ENCODE measurements around the gene NDFIP1. TPM values are rescaled to one million over a fixed set of nuclear protein-coding genes. Genes with fewer than 3 reads are reported as not detected.

Gene NDFIP1
- total RNA-seq, 6 donors from 2014 or later, result 66.9 to 212 (median 108) TPM

DNA sequence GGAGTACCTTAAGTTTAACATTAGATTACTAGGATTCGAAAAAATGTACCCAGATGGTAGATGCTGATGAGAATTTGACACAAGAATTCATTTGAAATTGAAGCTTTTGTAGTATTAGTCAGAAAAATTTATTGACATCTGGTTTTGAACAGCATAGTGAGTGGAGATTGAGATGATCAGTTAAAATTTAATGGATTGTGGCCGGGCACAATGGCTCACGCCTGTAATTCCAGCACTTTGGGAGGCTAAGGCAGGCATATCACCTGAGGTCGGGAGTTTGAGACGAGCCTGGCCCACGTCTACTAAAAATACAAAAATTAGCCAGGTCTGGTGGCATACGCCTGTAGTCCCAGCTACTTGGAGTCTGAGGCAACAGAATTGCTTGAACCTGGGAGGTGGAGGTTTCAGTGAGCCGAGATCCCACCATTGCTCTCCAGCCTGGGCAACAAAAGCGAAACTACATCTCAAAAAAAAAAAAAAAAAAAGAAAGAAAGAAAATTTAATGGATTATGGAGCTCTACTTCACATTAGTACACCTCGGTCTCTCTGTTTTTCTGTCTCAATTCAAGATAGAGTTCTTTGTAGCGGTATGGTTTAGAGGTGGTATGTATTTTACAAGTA is 21.0 kb downstream of the NDFIP1 start:
- no peak for ATAC-seq (ENCODE audit: low FRiP score in 2 of 2)
- peaks cover 4 to 29% (median 8%) of the 10 kb centered on the region in 4 donors for H3K36me3 ChIP-seq

DNA sequence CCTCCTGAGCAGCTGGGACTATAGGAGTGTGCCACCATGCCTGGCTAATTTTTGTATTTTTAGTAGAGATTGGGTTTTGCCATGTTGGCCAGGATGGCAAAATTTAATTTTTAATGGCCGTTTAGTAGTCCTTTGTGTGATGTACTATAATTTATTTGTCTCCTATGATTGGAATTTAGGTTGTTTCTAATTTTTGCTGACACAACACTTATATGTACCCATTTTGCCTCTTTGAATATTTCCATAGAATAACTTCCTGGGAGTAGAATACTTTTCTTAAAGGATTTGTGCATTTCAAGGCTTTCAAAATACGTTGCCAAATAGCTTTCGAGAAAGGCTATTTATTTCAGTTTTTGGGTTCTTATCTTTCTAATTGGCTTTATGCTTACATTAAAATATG is 22.8 kb downstream of the NDFIP1 start:
- WGBS, 2 donors, result 88 to 97% methylated on average over 3 of the region's 3 CpGs
- Histone ChIP-seq H3K27me3 (no peaks in the 10 kb centered on the region), H3K4me1 (peaks cover 0 to 18% (median 12%) of the 10 kb centered on the region in 4 donors), H3K9me3 (no peaks in the 10 kb centered on the region), H3K27ac (no peak overlapping the region), H3K36me3 (peaks cover 4 to 44% (median 13%) of the 10 kb centered on the region in 4 donors), H3K4me3 (no peak overlapping the region)
- ATAC-seq (ENCODE audit: low FRiP score in 2 of 2), result no peak
- TF ChIP-seq, protein P1, sequence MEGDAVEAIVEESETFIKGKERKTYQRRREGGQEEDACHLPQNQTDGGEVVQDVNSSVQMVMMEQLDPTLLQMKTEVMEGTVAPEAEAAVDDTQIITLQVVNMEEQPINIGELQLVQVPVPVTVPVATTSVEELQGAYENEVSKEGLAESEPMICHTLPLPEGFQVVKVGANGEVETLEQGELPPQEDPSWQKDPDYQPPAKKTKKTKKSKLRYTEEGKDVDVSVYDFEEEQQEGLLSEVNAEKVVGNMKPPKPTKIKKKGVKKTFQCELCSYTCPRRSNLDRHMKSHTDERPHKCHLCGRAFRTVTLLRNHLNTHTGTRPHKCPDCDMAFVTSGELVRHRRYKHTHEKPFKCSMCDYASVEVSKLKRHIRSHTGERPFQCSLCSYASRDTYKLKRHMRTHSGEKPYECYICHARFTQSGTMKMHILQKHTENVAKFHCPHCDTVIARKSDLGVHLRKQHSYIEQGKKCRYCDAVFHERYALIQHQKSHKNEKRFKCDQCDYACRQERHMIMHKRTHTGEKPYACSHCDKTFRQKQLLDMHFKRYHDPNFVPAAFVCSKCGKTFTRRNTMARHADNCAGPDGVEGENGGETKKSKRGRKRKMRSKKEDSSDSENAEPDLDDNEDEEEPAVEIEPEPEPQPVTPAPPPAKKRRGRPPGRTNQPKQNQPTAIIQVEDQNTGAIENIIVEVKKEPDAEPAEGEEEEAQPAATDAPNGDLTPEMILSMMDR (IDR thresholded peaks at IDR 0.05), result no peak
- no peak for TF ChIP-seq POLR2AphosphoS5 (IDR thresholded peaks at IDR 0.05)
- TF ChIP-seq EP300 (IDR thresholded peaks at IDR 0.05), result no peak
- TF ChIP-seq POLR2A (IDR thresholded peaks at IDR 0.05), result no peak
- no peak for DNase-seq

More for the DNA sequence above, 21.0 kb downstream of the NDFIP1 start:
- Histone ChIP-seq H3K27me3 (no peaks in the 10 kb centered on the region), H3K27ac (no peak overlapping the region), H3K4me3 (no peak overlapping the region), H3K4me1 (peaks cover 0 to 22% (median 12%) of the 10 kb centered on the region in 4 donors), H3K9me3 (no peaks in the 10 kb centered on the region)
- no peak for DNase-seq
- TF ChIP-seq POLR2AphosphoS5 (IDR thresholded peaks at IDR 0.05) (no peak), EP300 (IDR thresholded peaks at IDR 0.05) (no peak), POLR2A (IDR thresholded peaks at IDR 0.05) (no peak)
- TF ChIP-seq, protein P1 (IDR thresholded peaks at IDR 0.05), result no peak
- 84 to 88% methylated on average over 11 of the region's 11 CpGs for WGBS, 2 donors

GRCh38 chr5:142132916-142133315 is 24.3 kb downstream of the NDFIP1 start:
- no peak for DNase-seq
- H3K27ac ChIP-seq, result no peak overlapping the region
- no peaks in the 10 kb centered on the region for H3K9me3 ChIP-seq
- no peaks in the 10 kb centered on the region for H3K27me3 ChIP-seq
- 98 to 99% methylated on average over 3 of the region's 3 CpGs for whole genome bisulfite sequencing, 2 donors
- H3K36me3 ChIP-seq, result peaks cover 4 to 57% (median 17%) of the 10 kb centered on the region in 4 donors
- no peak for TF ChIP-seq POLR2AphosphoS5 (IDR thresholded peaks at IDR 0.05)
- TF ChIP-seq POLR2A (IDR thresholded peaks at IDR 0.05), result no peak
- no peak for TF ChIP-seq EP300 (IDR thresholded peaks at IDR 0.05)
- TF ChIP-seq, protein P1 (IDR thresholded peaks at IDR 0.05), result no peak
- H3K4me1 ChIP-seq, result peaks cover 0 to 16% (median 6%) of the 10 kb centered on the region in 4 donors
- ATAC-seq (ENCODE audit: low FRiP score in 2 of 2), result no peak
- no peak overlapping the region for H3K4me3 ChIP-seq

DNA sequence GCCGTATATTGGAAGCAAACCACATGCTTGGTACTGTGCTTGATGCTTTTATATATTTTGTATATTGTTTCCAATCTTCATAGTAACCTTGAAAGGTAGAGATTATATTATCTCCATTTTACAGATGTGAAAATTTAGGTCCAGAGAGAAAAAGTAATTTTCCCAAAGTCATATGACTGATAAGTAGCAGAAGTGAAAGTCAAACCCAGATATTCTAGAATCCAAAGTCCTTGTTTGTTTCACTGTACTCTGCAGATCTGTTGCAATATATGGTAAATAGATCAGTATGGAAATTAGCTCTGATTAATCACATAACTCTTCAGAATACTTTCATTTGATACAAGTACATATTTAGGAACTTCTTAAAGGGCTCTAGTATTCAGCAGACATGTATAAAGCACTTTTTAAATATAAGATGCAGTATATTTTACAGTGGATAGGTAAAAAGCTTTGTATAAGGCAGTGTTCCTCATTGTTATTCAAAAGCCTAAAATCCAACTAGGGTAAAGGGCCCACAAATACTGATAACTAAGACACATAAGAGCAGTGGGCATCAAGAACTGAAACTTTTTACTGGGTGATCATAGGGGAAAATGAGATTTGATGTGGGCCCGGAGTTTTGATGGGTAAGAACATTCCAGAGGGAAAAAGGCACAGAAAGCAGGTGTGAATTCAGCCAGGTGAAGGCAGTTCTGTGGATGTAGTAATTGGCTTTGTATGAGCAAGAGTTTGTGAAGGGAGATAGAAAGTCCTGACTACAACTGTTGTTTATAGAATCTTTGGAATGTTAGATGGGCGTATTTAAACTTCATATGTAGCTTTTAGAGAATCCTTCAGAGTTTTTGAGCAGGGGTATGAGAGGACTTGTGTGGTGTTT is 25.0 kb downstream of the NDFIP1 start:
- Histone ChIP-seq H3K9me3 (no peaks in the 10 kb centered on the region), H3K4me1 (peaks cover 0 to 11% (median 3%) of the 10 kb centered on the region in 4 donors), H3K27me3 (no peaks in the 10 kb centered on the region), H3K27ac (peak overlapping the region in 1 of 4 donors; percentile 32), H3K36me3 (peaks cover 4 to 63% (median 22%) of the 10 kb centered on the region in 4 donors), H3K4me3 (no peak overlapping the region)
- TF ChIP-seq, protein P1 (IDR thresholded peaks at IDR 0.05), result no peak
- no peak for TF ChIP-seq POLR2A (IDR thresholded peaks at IDR 0.05)
- TF ChIP-seq POLR2AphosphoS5 (IDR thresholded peaks at IDR 0.05), result no peak
- 77 to 92% methylated on average over 2 to 3 of the region's 3 CpGs for WGBS, 2 donors
- ATAC-seq (ENCODE audit: low FRiP score in 2 of 2) (no peak), DNase-seq (no peak)
